SK-N-MC (cell line): ENCODE measurements around the gene ANKFY1.

Source experiments
- EZH2 ChIP-seq: fragments of 200-600 bp; sonication (generic); IDR thresholded peaks from one replicate; pipeline ENCODE4 v1.6.1; 2017; ENCODE audit warnings: antibody characterized with exemption
- POLR2AphosphoS5 ChIP-seq: IDR thresholded peaks from 2 replicates; pipeline ENCODE4 v1.6.1; 2012; ENCODE audit warnings: mild to moderate bottlenecking, low read depth, low read length, borderline replicate concordance

DNA sequence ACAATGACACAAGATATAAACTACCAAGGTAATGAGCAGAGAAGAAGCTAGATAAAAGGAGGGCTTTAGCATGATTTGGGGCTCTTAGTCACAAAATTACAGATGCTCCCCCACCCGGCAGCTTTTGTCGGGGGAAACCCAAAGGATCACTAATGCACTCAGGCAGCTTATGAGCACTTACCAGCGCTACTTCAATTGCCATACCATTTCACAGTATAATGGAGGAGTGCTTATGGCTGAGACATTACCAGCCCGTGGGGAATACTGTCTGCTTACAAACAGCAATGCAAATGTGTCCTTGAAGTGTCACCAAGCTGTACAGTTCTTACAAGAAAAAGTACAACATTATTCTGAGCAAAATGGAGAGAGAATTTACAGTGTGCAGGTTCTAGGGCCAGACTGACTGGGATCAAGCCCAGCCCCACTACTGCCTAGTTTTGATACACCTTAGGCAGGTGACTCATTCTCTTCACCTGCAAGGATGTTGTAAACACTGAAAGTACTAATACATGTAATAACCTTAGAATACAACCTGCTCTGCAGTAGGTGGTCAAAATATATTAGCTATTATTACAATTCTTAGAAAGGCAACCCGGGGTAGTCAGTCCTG is 16.3 kb downstream of the ANKFY1 start:
- TF ChIP-seq POLR2AphosphoS5 (no peak), EZH2 (no peak)
